ENCODE measurements around the gene VPS8.

VPS8 gene

GRCh38 chr3:184813357-184813756 is 1.4 kb downstream of the VPS8 start:
- Histone ChIP-seq H3K36me3 (ENCODE audit: insufficient read depth, low read length) (peaks cover 8% of the 10 kb centered on the region; the same call in 1 of the 2 replicates), H3F3A (ENCODE audit: insufficient read depth, low read length) (no peaks in the 10 kb centered on the region), H3K9me3 (ENCODE audit: low read length) (no peaks in the 10 kb centered on the region), H3K4me3 (ENCODE audit: low read depth, low read length, poor library complexity, severe bottlenecking) (peak overlapping the region; percentile 83), H4K20me1 (ENCODE audit: insufficient read depth, low read length) (no peaks in the 10 kb centered on the region), H3K27me3 (ENCODE audit: insufficient read depth, low read length) (no peaks in the 10 kb centered on the region), H3K27ac (ENCODE audit: low read depth, low read length, poor library complexity, severe bottlenecking) (no peak overlapping the region), H3K79me2 (ENCODE audit: insufficient read depth, low read length) (peaks cover 14% of the 10 kb centered on the region), H3K9ac (ENCODE audit: low read length) (peak overlapping the region; percentile 79), H3K4me2 (ENCODE audit: low read length) (peak overlapping the region; percentile 90), H2AFZ (ENCODE audit: low read length) (no peak overlapping the region), H3K4me1 (ENCODE audit: insufficient read depth, low read length, severe bottlenecking) (peaks cover 25% of the 10 kb centered on the region), H3K9me2 (ENCODE audit: low read depth, low read length) (no peaks in the 10 kb centered on the region)
- no peak for TF ChIP-seq CTCF (IDR thresholded peaks at IDR 0.05; ENCODE audit: low read length)

- H3K4me2 ChIP-seq (ENCODE audit: low read length): peak overlapping the region; percentile 90
- no peaks in the 10 kb centered on the region for H3F3A ChIP-seq (ENCODE audit: insufficient read depth, low read length)
- H3K4me1 ChIP-seq (ENCODE audit: insufficient read depth, low read length, severe bottlenecking): peaks cover 25% of the 10 kb centered on the region
- H3K9me3 ChIP-seq (ENCODE audit: low read length): no peaks in the 10 kb centered on the region
- H3K36me3 ChIP-seq (ENCODE audit: insufficient read depth, low read length): peaks cover 8% of the 10 kb centered on the region; the same call in 1 of the 2 replicates
- H3K9ac ChIP-seq (ENCODE audit: low read length): no peak overlapping the region
- H2AFZ ChIP-seq (ENCODE audit: low read length): no peak overlapping the region
- no peaks in the 10 kb centered on the region for H4K20me1 ChIP-seq (ENCODE audit: insufficient read depth, low read length)
- H3K79me2 ChIP-seq (ENCODE audit: insufficient read depth, low read length): peaks cover 14% of the 10 kb centered on the region
- TF ChIP-seq CTCF (IDR thresholded peaks at IDR 0.05; ENCODE audit: low read length) (no peak), EZH2 (IDR thresholded peaks at IDR 0.05; ENCODE audit: borderline replicate concordance, low read length) (no peak)
- H3K4me3 ChIP-seq (ENCODE audit: low read depth, low read length, poor library complexity, severe bottlenecking): peak overlapping the region; percentile 14
- no peaks in the 10 kb centered on the region for H3K27me3 ChIP-seq (ENCODE audit: insufficient read depth, low read length)
- H3K27ac ChIP-seq (ENCODE audit: low read depth, low read length, poor library complexity, severe bottlenecking): no peak overlapping the region
- H3K9me2 ChIP-seq (ENCODE audit: low read depth, low read length): no peaks in the 10 kb centered on the region
Measured at GRCh38 chr3:184814214-184814613, 2.2 kb downstream of the VPS8 start.

- Histone ChIP-seq H3K9ac (ENCODE audit: low read length) (no peak overlapping the region), H3K4me3 (ENCODE audit: low read depth, low read length, poor library complexity, severe bottlenecking) (no peak overlapping the region), H2AFZ (ENCODE audit: low read length) (no peak overlapping the region), H3K4me1 (ENCODE audit: insufficient read depth, low read length, severe bottlenecking) (peaks cover 25% of the 10 kb centered on the region), H3K27me3 (ENCODE audit: insufficient read depth, low read length) (no peaks in the 10 kb centered on the region), H3F3A (ENCODE audit: insufficient read depth, low read length) (no peaks in the 10 kb centered on the region), H3K4me2 (ENCODE audit: low read length) (no peak overlapping the region), H3K27ac (ENCODE audit: low read depth, low read length, poor library complexity, severe bottlenecking) (no peak overlapping the region), H3K9me3 (ENCODE audit: low read length) (no peaks in the 10 kb centered on the region), H3K79me2 (ENCODE audit: insufficient read depth, low read length) (peaks cover 14% of the 10 kb centered on the region), H3K9me2 (ENCODE audit: low read depth, low read length) (no peaks in the 10 kb centered on the region), H4K20me1 (ENCODE audit: insufficient read depth, low read length) (no peaks in the 10 kb centered on the region), H3K36me3 (ENCODE audit: insufficient read depth, low read length) (peaks cover 8% of the 10 kb centered on the region; the same call in 1 of the 2 replicates)
- TF ChIP-seq EZH2 (IDR thresholded peaks at IDR 0.05; ENCODE audit: borderline replicate concordance, low read length) (no peak), CTCF (IDR thresholded peaks at IDR 0.05; ENCODE audit: low read length) (no peak)
Measured at GRCh38 chr3:184815046-184815930, 3.3 kb downstream of the VPS8 start.

Measured in OCI-LY1 (cell line).